Erythroblast (primary cell): ENCODE measurements around the gene NKAP.

Experiments
- GATA1 ChIP-seq: IDR thresholded peaks from 2 replicates; pipeline ENCODE4 v1.6.1; 2011; ENCODE audit warnings: low read depth, mild to moderate bottlenecking, control low read depth, low read length, moderate library complexity
- POLR2A ChIP-seq: IDR thresholded peaks from 2 replicates; pipeline ENCODE4 v1.6.1; 2011; ENCODE audit warnings: mild to moderate bottlenecking, low read length

DNA sequence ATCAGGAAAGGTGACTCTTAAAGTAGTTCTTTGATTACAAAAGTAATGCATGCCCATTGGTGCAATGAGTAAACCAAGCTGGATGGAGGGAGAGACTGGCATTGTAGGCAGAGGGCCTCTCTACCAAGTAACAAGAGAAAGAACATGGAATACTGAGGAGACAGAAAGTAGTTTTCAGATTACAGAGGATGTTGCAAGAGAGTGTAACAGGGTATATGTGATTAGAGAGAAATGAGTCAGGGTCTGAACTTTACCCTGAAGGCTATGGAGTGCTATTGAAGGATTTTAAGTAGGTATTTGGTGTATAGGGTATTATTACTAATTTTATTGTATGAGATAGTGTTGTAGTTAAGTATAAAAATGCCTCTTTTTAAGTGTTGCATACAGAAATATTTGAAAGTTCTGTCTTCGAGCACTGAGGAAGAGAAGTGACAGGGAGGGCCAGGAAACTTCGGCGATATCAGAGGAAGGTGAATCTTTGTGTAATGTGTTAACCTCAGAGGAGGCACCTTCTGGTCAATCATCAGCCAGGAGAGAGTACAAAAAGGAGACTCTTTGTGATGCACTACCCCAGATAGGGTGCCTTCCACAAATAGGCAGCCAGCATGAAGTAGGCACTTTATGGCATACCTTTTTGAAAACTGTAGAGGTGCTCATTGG lies 8.2 kb downstream of the NKAP start:
- TF ChIP-seq POLR2A = no peak
- no peak for TF ChIP-seq GATA1
